B cell (primary cell): ENCODE results near the gene CHAT. TPM values are rescaled to one million over a fixed set of nuclear protein-coding genes. Genes with fewer than 3 reads are reported as not detected.

ENCODE experiments used
- ATAC-seq: fragments of 200-7000 bp; cut with Tn5 transposase; one replicate; pipeline ENCODE4 v1.10.0; 2021; ENCODE audit warnings: low read depth, mild to moderate bottlenecking, moderate number of reproducible peaks, moderate library complexity
- CTCF ChIA-PET: fragments of 350-600 bp; sonication (Branson Sonifier 250); formaldehyde crosslinking; loops from one replicate; lab custom pipeline; 2021; ENCODE audit warnings: antibody characterized with exemption, inconsistent platforms; lab: Charles Lee
- POLR2A ChIA-PET: fragments of 350-600 bp; sonication (Branson Sonifier 250); formaldehyde crosslinking; loops from one replicate; lab custom pipeline; 2021; ENCODE audit warnings: antibody characterized with exemption; lab: Charles Lee
- DNase-seq: peaks from one replicate; pipeline ENCODE4 v3.0.0; 2013
- H2AFZ ChIP-seq: 2 replicates; pipeline ENCODE4 v1.6.1; 2012; ENCODE audit warnings: mild to moderate bottlenecking, low read depth, low read length; ENCODE audit not compliant: insufficient read depth, poor library complexity, severe bottlenecking
- H3K27ac ChIP-seq, 2 donors: 1 replicate in 1 of 2; 2 replicates in 1 of 2; pipeline ENCODE4 v1.5.1; 2012 to 2013; ENCODE audit warnings: low read length in 2 of 2, mild to moderate bottlenecking in 2 of 2, moderate library complexity in 1 of 2
- H3K27me3 ChIP-seq, 4 experiments: fragments of 200-600 bp in 1 of 4; sonication (generic) in 1 of 4; replicated peaks in 1 of 4; 1 replicate in 2 of 4; 2 replicates in 2 of 4; pipeline versions ENCODE4 v1.6.1 to v1.7.0; 2013 to 2016; ENCODE audit warnings: low read length in 3 of 4, mild to moderate bottlenecking in 2 of 4, mixed read lengths in 1 of 4, moderate library complexity in 1 of 4; ENCODE audit not compliant: insufficient read depth in 4 of 4, control insufficient read depth in 3 of 4; ENCODE audit errors: control extremely low read depth in 1 of 4
- H3K36me3 ChIP-seq, 2 experiments: replicated peaks in 1 of 2; 1 replicate in 1 of 2; 2 replicates in 1 of 2; pipeline versions ENCODE4 v1.6.1 to v1.7.1; 2013; ENCODE audit warnings: low read length in 1 of 2; ENCODE audit not compliant: insufficient read depth in 2 of 2, control insufficient read depth in 1 of 2; ENCODE audit errors: control extremely low read depth in 1 of 2, extremely low read depth in 1 of 2
- H3K4me1 ChIP-seq, 2 donors: fragments of 200-600 bp in 1 of 2; sonication (generic) in 1 of 2; 1 replicate in 1 of 2; 2 replicates in 1 of 2; pipeline versions ENCODE4 v1.5.1 to v1.6.1; 2013 to 2017; ENCODE audit warnings: low read length in 2 of 2; ENCODE audit not compliant: control insufficient read depth in 2 of 2, insufficient read depth in 2 of 2
- H3K4me2 ChIP-seq: replicated peaks from 2 replicates; pipeline ENCODE3; 2012; ENCODE audit warnings: mild to moderate bottlenecking, low read depth, low read length; ENCODE audit not compliant: poor library complexity, severe bottlenecking
- H3K4me3 ChIP-seq, 5 experiments: fragments of 200-600 bp in 1 of 5; sonication (generic) in 1 of 5; 1 replicate in 3 of 5; 2 replicates in 2 of 5; pipeline versions ENCODE4 v1.5.1 to v1.7.0; 2011 to 2016; ENCODE audit warnings: low read length in 4 of 5, mild to moderate bottlenecking in 4 of 5, low read depth in 2 of 5, control low read depth in 1 of 5, moderate library complexity in 1 of 5; ENCODE audit not compliant: insufficient read depth in 1 of 5; ENCODE audit errors: control extremely low read depth in 1 of 5, extremely low read depth in 1 of 5
- H3K79me2 ChIP-seq: fragments of 200-600 bp; sonication (generic); one replicate; pipeline ENCODE4 v1.6.0; 2016; ENCODE audit warnings: low read length; ENCODE audit not compliant: control insufficient read depth, insufficient read depth
- H3K9ac ChIP-seq: fragments of 200-600 bp; sonication (generic); 2 replicates; pipeline ENCODE4 v1.6.1; 2017; ENCODE audit warnings: mild to moderate bottlenecking, low read length, moderate library complexity
- H3K9me3 ChIP-seq, 3 donors: one replicate each; pipeline versions ENCODE4 v1.6.1 to v1.7.1; 2013; ENCODE audit warnings: low read length in 2 of 3; ENCODE audit not compliant: control insufficient read depth in 2 of 3, insufficient read depth in 1 of 3; ENCODE audit errors: control extremely low read depth in 1 of 3
- H4K20me1 ChIP-seq: 2 replicates; pipeline ENCODE4 v1.6.0; 2012; ENCODE audit warnings: mild to moderate bottlenecking, low read length; ENCODE audit not compliant: insufficient read depth, control insufficient read depth, poor library complexity, severe bottlenecking
- H3K27ac Mint-ChIP-seq: one replicate; pipeline ENCODE4 v1.8.0; 2021; ENCODE audit warnings: mixed read lengths
- H3K27me3 Mint-ChIP-seq: one replicate; pipeline ENCODE4 v1.8.0; 2021; ENCODE audit warnings: mixed read lengths
- H3K4me1 Mint-ChIP-seq: one replicate; pipeline ENCODE4 v1.8.0; 2021; ENCODE audit warnings: mixed read lengths
- H3K4me3 Mint-ChIP-seq: one replicate; pipeline ENCODE4 v1.8.0; 2021; ENCODE audit warnings: mixed read lengths
- H3K9me3 Mint-ChIP-seq: one replicate; pipeline ENCODE4 v1.8.0; 2022; ENCODE audit warnings: mixed read lengths; ENCODE audit not compliant: insufficient read depth
- EZH2 ChIP-seq: IDR thresholded peaks from 2 replicates; pipeline ENCODE4 v1.6.1; 2012; ENCODE audit warnings: borderline replicate concordance, low read depth, mild to moderate bottlenecking, moderate library complexity, low read length; ENCODE audit not compliant: insufficient read depth, poor library complexity, severe bottlenecking
- WGBS: methylation state at CpG from one replicate; pipeline ENCODE4 v1.1.5; 2013; ENCODE audit warnings: missing lambda C conversion rate; ENCODE audit not compliant: insufficient coverage; 5-methylcytosine and 5-hydroxymethylcytosine counted together
- intact Hi-C: fragments of 100-400 bp; cut with micrococcal nuclease; formaldehyde crosslinking; loops from one replicate; pipeline ENCODE4 v1.10.0; 2022
- polyA plus RNA-seq: library from polyadenylated mRNA; depleted of rRNA; stranded (reverse); fragments of >200 nt; gene quantifications from 2 replicates; pipeline ENCODE4 v1.2.3, GENCODE V29; 2012
- total RNA-seq, 2 donors: library from RNA; stranded (reverse); fragments of 120-200 nt in 1 of 2; gene quantifications; 1 replicate in 1 of 2; 2 replicates in 1 of 2; pipeline versions ENCODE4 v1.2.3 to v1.2.4, GENCODE V29; 2013 to 2022
- TF ChIP-seq, protein P1 (sequence below): fragments of 200-600 bp; IDR thresholded peaks from one replicate; pipeline ENCODE4 v1.8.0; 2022; ENCODE audit warnings: antibody characterized with exemption, mild to moderate bottlenecking

CHAT gene
- total and polyA plus RNA-seq, 2 donors (not counting 1 experiment from before 2014, with no cell fraction given): not detected

DNA sequence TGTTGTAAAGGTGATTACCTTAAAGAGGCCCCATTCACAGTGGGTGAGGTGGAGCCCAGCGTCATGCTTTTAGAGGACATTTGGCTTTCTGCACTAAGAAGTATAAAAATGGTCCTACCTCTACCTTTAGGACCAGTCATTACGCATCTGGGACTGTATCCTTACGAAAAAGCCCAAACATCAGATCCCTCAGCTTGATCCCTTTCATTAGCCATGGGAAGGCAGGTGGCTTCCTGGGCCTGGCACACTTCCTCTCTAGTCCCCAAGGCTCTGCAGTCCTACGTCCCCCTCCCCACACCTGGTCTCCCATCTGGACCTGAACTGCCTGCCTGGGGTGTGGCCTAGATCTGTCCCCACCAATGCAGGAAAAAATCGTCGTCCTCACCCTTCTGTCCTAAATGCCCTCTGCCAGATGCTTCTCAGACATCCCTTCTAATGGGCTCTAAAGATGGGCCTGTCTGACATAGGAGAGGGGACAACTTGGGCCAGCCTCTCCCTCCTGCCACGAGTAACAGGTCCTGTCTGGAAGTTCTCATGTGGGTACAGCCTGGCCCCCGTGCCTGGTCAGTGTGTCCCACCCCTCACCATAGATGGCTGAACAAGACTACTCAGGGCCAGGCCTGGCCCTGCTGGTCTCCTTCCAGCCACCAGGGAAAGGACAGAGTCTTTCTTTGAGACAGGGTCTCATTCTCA lies 15.5 kb upstream of the CHAT start:
- Mint-ChIP-seq H3K27me3 (peaks cover 38% of the 10 kb centered on the region), H3K9me3 (no peaks in the 10 kb centered on the region), H3K4me1 (peaks cover under 1% of the 10 kb centered on the region), H3K4me3 (no peak overlapping the region), H3K27ac (no peak overlapping the region)
- H3K9ac ChIP-seq: no peak overlapping the region
- DNase-seq: no peak
- no peak overlapping the region for H3K4me2 ChIP-seq
- TF ChIP-seq EZH2: no peak
- TF ChIP-seq, protein P1, sequence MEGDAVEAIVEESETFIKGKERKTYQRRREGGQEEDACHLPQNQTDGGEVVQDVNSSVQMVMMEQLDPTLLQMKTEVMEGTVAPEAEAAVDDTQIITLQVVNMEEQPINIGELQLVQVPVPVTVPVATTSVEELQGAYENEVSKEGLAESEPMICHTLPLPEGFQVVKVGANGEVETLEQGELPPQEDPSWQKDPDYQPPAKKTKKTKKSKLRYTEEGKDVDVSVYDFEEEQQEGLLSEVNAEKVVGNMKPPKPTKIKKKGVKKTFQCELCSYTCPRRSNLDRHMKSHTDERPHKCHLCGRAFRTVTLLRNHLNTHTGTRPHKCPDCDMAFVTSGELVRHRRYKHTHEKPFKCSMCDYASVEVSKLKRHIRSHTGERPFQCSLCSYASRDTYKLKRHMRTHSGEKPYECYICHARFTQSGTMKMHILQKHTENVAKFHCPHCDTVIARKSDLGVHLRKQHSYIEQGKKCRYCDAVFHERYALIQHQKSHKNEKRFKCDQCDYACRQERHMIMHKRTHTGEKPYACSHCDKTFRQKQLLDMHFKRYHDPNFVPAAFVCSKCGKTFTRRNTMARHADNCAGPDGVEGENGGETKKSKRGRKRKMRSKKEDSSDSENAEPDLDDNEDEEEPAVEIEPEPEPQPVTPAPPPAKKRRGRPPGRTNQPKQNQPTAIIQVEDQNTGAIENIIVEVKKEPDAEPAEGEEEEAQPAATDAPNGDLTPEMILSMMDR: no peak
- H3K27ac ChIP-seq: no peak overlapping the region
- intact Hi-C loops: no loop called here
- no peaks in the 10 kb centered on the region for H3K36me3 ChIP-seq
- CTCF ChIA-PET: no interaction called here
- H2AFZ ChIP-seq: no peak overlapping the region
- POLR2A ChIA-PET: no interaction called here
- H3K79me2 ChIP-seq: no peaks in the 10 kb centered on the region
- H3K27me3 ChIP-seq: peaks cover 0 to 3% (median 0%) of the 10 kb centered on the region in 4 experiments
- no peak overlapping the region for H3K4me3 ChIP-seq
- no peaks in the 10 kb centered on the region for H3K9me3 ChIP-seq
- H3K4me1 ChIP-seq: no peaks in the 10 kb centered on the region
- WGBS: 81% methylated on average over 5 of the region's 8 CpGs
- H4K20me1 ChIP-seq: no peaks in the 10 kb centered on the region
- no peak for ATAC-seq

DNA sequence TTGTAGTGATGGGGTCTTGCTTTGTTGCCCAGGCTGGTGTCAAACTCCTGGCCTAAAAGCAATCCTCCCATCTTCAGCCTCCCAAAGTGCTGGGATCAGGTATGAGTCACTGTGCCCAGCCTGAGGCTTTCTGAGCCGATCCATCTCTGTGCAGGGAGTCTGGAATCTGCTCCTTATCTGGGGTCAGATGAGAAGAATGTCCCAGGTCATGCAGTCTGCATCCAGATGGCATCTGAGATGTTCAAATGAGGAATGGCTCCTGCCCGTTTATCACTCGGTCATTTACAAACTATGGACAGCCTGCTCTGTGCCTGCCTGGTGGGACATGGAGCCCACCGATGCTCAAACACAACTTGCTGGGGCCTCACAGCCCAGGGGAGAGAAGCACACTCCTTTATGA lies 14.9 kb upstream of the CHAT start:
- intact Hi-C loops: no loop called here
- no peaks in the 10 kb centered on the region for H3K9me3 ChIP-seq
- no peaks in the 10 kb centered on the region for H3K36me3 ChIP-seq
- WGBS: 98% methylated on average over 4 of the region's 4 CpGs
- H3K4me1 ChIP-seq: no peaks in the 10 kb centered on the region
- H3K4me3 Mint-ChIP-seq: no peak overlapping the region
- CTCF ChIA-PET: no interaction called here
- no peaks in the 10 kb centered on the region for H3K79me2 ChIP-seq
- TF ChIP-seq EZH2: no peak
- TF ChIP-seq, protein P1: no peak
- peaks cover 44% of the 10 kb centered on the region for H3K27me3 Mint-ChIP-seq
- ATAC-seq (no peak), DNase-seq (no peak)
- no peaks in the 10 kb centered on the region for H4K20me1 ChIP-seq
- H3K27ac Mint-ChIP-seq: no peak overlapping the region
- H3K27me3 ChIP-seq: peaks cover 0 to 3% (median 1%) of the 10 kb centered on the region in 4 experiments
- H3K9me3 Mint-ChIP-seq: no peaks in the 10 kb centered on the region
- no peaks in the 10 kb centered on the region for H3K4me1 Mint-ChIP-seq
- POLR2A ChIA-PET: no interaction called here
- no peak overlapping the region for H3K27ac ChIP-seq
- no peak overlapping the region for H2AFZ ChIP-seq
- no peak overlapping the region for H3K9ac ChIP-seq
- no peak overlapping the region for H3K4me3 ChIP-seq
- H3K4me2 ChIP-seq: no peak overlapping the region
